IMR-90 (cell line): Measurements from ENCODE around the gene CCDC184.

ENCODE experiments used
- CEBPB ChIP-seq: IDR thresholded peaks from 2 replicates; pipeline ENCODE4 v1.6.1; 2012; ENCODE audit warnings: low read depth, low read length, improper control_type of control experiment
- CHD1 ChIP-seq: IDR thresholded peaks from 2 replicates; pipeline ENCODE4 v1.6.1; 2012; ENCODE audit warnings: low read depth, low read length, improper control_type of control experiment
- CTCF ChIP-seq: conservative IDR thresholded peaks from 2 replicates; pipeline ENCODE4 v1.5.1; 2012; ENCODE audit warnings: mild to moderate bottlenecking, low read depth, low read length, improper control_type of control experiment
- FOS ChIP-seq: fragments of 150-350 bp; IDR thresholded peaks from 2 replicates; pipeline ENCODE4 v1.6.1; 2016; ENCODE audit warnings: low read depth, low read length
- MAFK ChIP-seq: IDR thresholded peaks from 2 replicates; pipeline ENCODE4 v1.6.1; 2012; ENCODE audit warnings: low read depth, low read length, improper control_type of control experiment
- POLR2A ChIP-seq: IDR thresholded peaks from 2 replicates; pipeline ENCODE4 v1.6.1; 2012; ENCODE audit warnings: mild to moderate bottlenecking, low read depth, low read length
- RFX5 ChIP-seq: IDR thresholded peaks from 2 replicates; pipeline ENCODE4 v1.8.0; 2012; ENCODE audit warnings: low read depth, mild to moderate bottlenecking, low read length, moderate library complexity

- TF ChIP-seq CTCF, result no peak
- TF ChIP-seq POLR2A, result no peak
- no peak for TF ChIP-seq RFX5
- no peak for TF ChIP-seq CEBPB
- TF ChIP-seq FOS, result no peak
- no peak for TF ChIP-seq CHD1
- no peak for TF ChIP-seq MAFK
Measured at GRCh38 chr12:48177982-48178381, 5.5 kb upstream of the CCDC184 start.
